Measurements from ENCODE around the gene ARG1. TPM values are rescaled to one million over a fixed set of nuclear protein-coding genes. Genes with fewer than 3 reads are reported as not detected.

Gene ARG1
- total RNA-seq, 1 experiment from 2014 or later: 0.69 TPM

GRCh38 chr6:131551902-131552301 lies 21.1 kb upstream of the ARG1 start:
- Histone ChIP-seq H3K36me3 (ENCODE audit: control insufficient read depth in 1 of 2, insufficient read depth in 2 of 2, low read length in 2 of 2) (no peaks in the 10 kb centered on the region), H3K4me1 (ENCODE audit: control insufficient read depth in 1 of 2, insufficient read depth in 2 of 2, low read length in 2 of 2) (no peaks in the 10 kb centered on the region), H3K79me2 (ENCODE audit: insufficient read depth, low read length) (no peaks in the 10 kb centered on the region), H4K20me1 (ENCODE audit: insufficient read depth) (no peaks in the 10 kb centered on the region), H3K27ac (ENCODE audit: low read depth, low read length) (no peak overlapping the region), H3K4me2 (ENCODE audit: low read length) (no peak overlapping the region), H3K9me2 (ENCODE audit: insufficient read depth) (no peaks in the 10 kb centered on the region), H3K4me3 (replicated peaks in 1 of 2; ENCODE audit: low read depth in 1 of 2, low read length in 2 of 2) (no peak overlapping the region), H3K27me3 (ENCODE audit: insufficient read depth, low read length) (no peaks in the 10 kb centered on the region), H2AFZ (ENCODE audit: low read depth, low read length, poor library complexity, severe bottlenecking) (no peak overlapping the region), H3K9ac (ENCODE audit: low read length) (no peak overlapping the region), H3K9me3 (ENCODE audit: control insufficient read depth in 1 of 2, insufficient read depth in 1 of 2, low read depth in 1 of 2, low read length in 2 of 2) (no peaks in the 10 kb centered on the region)
- POLR2A ChIA-PET: no interaction called here
- ATAC-seq (no peak), DNase-seq (ENCODE audit: low read depth, low spot score) (no peak)
- intact Hi-C loops (cut with micrococcal nuclease): no loop called here
- BruUV-seq (replicated peaks): no TSS peak
- RAD21 ChIA-PET (ENCODE audit: low non-redundant PET in 1 of 2, low total read pairs in 2 of 2, uncharacterized antibody in 2 of 2, unreplicated experiment in 2 of 2): no interaction called here
- CTCF ChIA-PET: no interaction called here
- no peak for TF ChIP-seq CEBPB (IDR thresholded peaks at IDR 0.05; ENCODE audit: low read depth)
- TF ChIP-seq SIN3A (IDR thresholded peaks at IDR 0.05; ENCODE audit: low read depth): no peak
- TF ChIP-seq JUND (IDR thresholded peaks at IDR 0.05): no peak

- POLR2A ChIA-PET: no interaction called here
- H3K27ac ChIP-seq (ENCODE audit: low read depth, low read length): no peak overlapping the region
- H3K4me1 ChIP-seq (ENCODE audit: control insufficient read depth in 1 of 2, insufficient read depth in 2 of 2, low read length in 2 of 2): no peaks in the 10 kb centered on the region
- CTCF ChIA-PET: no interaction called here
- no TSS peak for BruUV-seq (replicated peaks)
- no peaks in the 10 kb centered on the region for H3K27me3 ChIP-seq (ENCODE audit: insufficient read depth, low read length)
- no peak overlapping the region for H2AFZ ChIP-seq (ENCODE audit: low read depth, low read length, poor library complexity, severe bottlenecking)
- no peaks in the 10 kb centered on the region for H3K79me2 ChIP-seq (ENCODE audit: insufficient read depth, low read length)
- ATAC-seq (no peak), DNase-seq (ENCODE audit: low read depth, low spot score) (no peak)
- no peaks in the 10 kb centered on the region for H3K9me2 ChIP-seq (ENCODE audit: insufficient read depth)
- intact Hi-C loops (cut with micrococcal nuclease): no loop called here
- H3K4me3 ChIP-seq (replicated peaks in 1 of 2; ENCODE audit: low read depth in 1 of 2, low read length in 2 of 2): no peak overlapping the region
- RAD21 ChIA-PET (ENCODE audit: low non-redundant PET in 1 of 2, low total read pairs in 2 of 2, uncharacterized antibody in 2 of 2, unreplicated experiment in 2 of 2): no interaction called here
- no peaks in the 10 kb centered on the region for H3K9me3 ChIP-seq (ENCODE audit: control insufficient read depth in 1 of 2, insufficient read depth in 1 of 2, low read depth in 1 of 2, low read length in 2 of 2)
- no peaks in the 10 kb centered on the region for H4K20me1 ChIP-seq (ENCODE audit: insufficient read depth)
- no peaks in the 10 kb centered on the region for H3K36me3 ChIP-seq (ENCODE audit: control insufficient read depth in 1 of 2, insufficient read depth in 2 of 2, low read length in 2 of 2)
- no peak overlapping the region for H3K9ac ChIP-seq (ENCODE audit: low read length)
- H3K4me2 ChIP-seq (ENCODE audit: low read length): no peak overlapping the region
- TF ChIP-seq JUND (IDR thresholded peaks at IDR 0.05) (no peak), CTCF (IDR thresholded peaks at IDR 0.05 in 2 of 3, conservative IDR thresholded peaks at IDR 0.05 in 1 of 3; ENCODE audit: borderline replicate concordance in 1 of 3, insufficient read depth in 1 of 3, low read depth in 2 of 3, low read length in 2 of 3) (no peak), SRF (IDR thresholded peaks at IDR 0.05; ENCODE audit: low read depth) (no peak), POLR2A (IDR thresholded peaks at IDR 0.05; ENCODE audit: borderline replicate concordance, extremely low read depth, insufficient read depth, insufficient read length) (no peak), CBX3 (IDR thresholded peaks at IDR 0.05; ENCODE audit: low read depth) (no peak), EGR1 (IDR thresholded peaks at IDR 0.05; ENCODE audit: low read depth) (no peak), FOSL1 (IDR thresholded peaks at IDR 0.05; ENCODE audit: low read depth) (no peak), REST (IDR thresholded peaks at IDR 0.05; ENCODE audit: low read depth) (no peak), EZH2 (IDR thresholded peaks at IDR 0.05) (no peak), ELF1 (IDR thresholded peaks at IDR 0.05; ENCODE audit: borderline replicate concordance, low read depth) (no peak), SIN3A (IDR thresholded peaks at IDR 0.05; ENCODE audit: low read depth) (no peak)
- TF ChIP-seq, protein P1, sequence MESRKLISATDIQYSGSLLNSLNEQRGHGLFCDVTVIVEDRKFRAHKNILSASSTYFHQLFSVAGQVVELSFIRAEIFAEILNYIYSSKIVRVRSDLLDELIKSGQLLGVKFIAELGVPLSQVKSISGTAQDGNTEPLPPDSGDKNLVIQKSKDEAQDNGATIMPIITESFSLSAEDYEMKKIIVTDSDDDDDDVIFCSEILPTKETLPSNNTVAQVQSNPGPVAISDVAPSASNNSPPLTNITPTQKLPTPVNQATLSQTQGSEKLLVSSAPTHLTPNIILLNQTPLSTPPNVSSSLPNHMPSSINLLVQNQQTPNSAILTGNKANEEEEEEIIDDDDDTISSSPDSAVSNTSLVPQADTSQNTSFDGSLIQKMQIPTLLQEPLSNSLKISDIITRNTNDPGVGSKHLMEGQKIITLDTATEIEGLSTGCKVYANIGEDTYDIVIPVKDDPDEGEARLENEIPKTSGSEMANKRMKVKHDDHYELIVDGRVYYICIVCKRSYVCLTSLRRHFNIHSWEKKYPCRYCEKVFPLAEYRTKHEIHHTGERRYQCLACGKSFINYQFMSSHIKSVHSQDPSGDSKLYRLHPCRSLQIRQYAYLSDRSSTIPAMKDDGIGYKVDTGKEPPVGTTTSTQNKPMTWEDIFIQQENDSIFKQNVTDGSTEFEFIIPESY (IDR thresholded peaks at IDR 0.05; ENCODE audit: extremely low read depth, insufficient replicate concordance, low read length): no peak
- TF ChIP-seq, protein P2, sequence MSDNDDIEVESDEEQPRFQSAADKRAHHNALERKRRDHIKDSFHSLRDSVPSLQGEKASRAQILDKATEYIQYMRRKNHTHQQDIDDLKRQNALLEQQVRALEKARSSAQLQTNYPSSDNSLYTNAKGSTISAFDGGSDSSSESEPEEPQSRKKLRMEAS (IDR thresholded peaks at IDR 0.05): no peak
- TF ChIP-seq, protein P3, sequence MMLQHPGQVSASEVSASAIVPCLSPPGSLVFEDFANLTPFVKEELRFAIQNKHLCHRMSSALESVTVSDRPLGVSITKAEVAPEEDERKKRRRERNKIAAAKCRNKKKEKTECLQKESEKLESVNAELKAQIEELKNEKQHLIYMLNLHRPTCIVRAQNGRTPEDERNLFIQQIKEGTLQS (IDR thresholded peaks at IDR 0.05): no peak
Observed at GRCh38 chr6:131552572-131552971, 20.5 kb upstream of the ARG1 start.
